ENCODE data around the gene CDRT15L2. TPM values are rescaled to one million over a fixed set of nuclear protein-coding genes. Genes with fewer than 3 reads are reported as not detected.
"Not testable (repeated sequence)": the region's sequence is repeated elsewhere in the genome, so short reads cannot be mapped to it uniquely, and the experiment has no call there.

CDRT15L2 gene
- total and polyA plus RNA-seq, 2 donors (not counting 1 experiment from before 2014, with no cell fraction given), result not detected

- H3K27ac ChIP-seq (ENCODE audit: low read length in 2 of 2); DNase-seq; H4K20me1 ChIP-seq (ENCODE audit: control insufficient read depth, insufficient read depth, low read length, poor library complexity, severe bottlenecking); H3K79me2 ChIP-seq (ENCODE audit: control insufficient read depth, insufficient read depth, low read length); POLR2A ChIA-PET; H3K27me3 Mint-ChIP-seq; intact Hi-C loops (cut with micrococcal nuclease); H3K9ac ChIP-seq (ENCODE audit: low read length); H3K9me3 Mint-ChIP-seq (ENCODE audit: insufficient read depth); H3K36me3 ChIP-seq (replicated peaks in 1 of 2; ENCODE audit: control extremely low read depth in 1 of 2, control insufficient read depth in 1 of 2, extremely low read depth in 1 of 2, insufficient read depth in 2 of 2, low read length in 1 of 2); CTCF ChIA-PET; H3K4me1 Mint-ChIP-seq; H3K4me1 ChIP-seq (ENCODE audit: control insufficient read depth in 2 of 2, insufficient read depth in 2 of 2, low read length in 2 of 2); ATAC-seq (ENCODE audit: low read depth); H2AFZ ChIP-seq (ENCODE audit: insufficient read depth, low read depth, low read length, poor library complexity, severe bottlenecking); H3K27ac Mint-ChIP-seq; H3K27me3 ChIP-seq (replicated peaks in 1 of 4; ENCODE audit: control extremely low read depth in 1 of 4, control insufficient read depth in 3 of 4, insufficient read depth in 4 of 4, low read length in 3 of 4); H3K4me3 Mint-ChIP-seq; H3K4me2 ChIP-seq (replicated peaks; ENCODE audit: low read depth, low read length, poor library complexity, severe bottlenecking); H3K4me3 ChIP-seq (ENCODE audit: control extremely low read depth in 1 of 5, extremely low read depth in 1 of 5, insufficient read depth in 1 of 5, low read depth in 2 of 5, low read length in 4 of 5): not testable (repeated sequence)
- H3K9me3 ChIP-seq (ENCODE audit: control extremely low read depth in 1 of 3, control insufficient read depth in 2 of 3, insufficient read depth in 1 of 3, low read length in 2 of 3), result peaks cover 0 to 14% (median 0%) of the 10 kb centered on the region in 3 donors
- no CpG with 5 or more reads among the region's 5 CpGs for WGBS (ENCODE audit: insufficient coverage)
Observed at GRCh38 chr17:20565245-20565644, 14.3 kb upstream of the CDRT15L2 start.

GRCh38 chr17:20565711-20566110 lies 13.8 kb upstream of the CDRT15L2 start:
- no peak for TF ChIP-seq EZH2 (IDR thresholded peaks at IDR 0.05; ENCODE audit: borderline replicate concordance, insufficient read depth, low read depth, low read length, poor library complexity, severe bottlenecking)
- no peak for TF ChIP-seq CTCF (IDR thresholded peaks at IDR 0.05)
- intact Hi-C loops (cut with micrococcal nuclease), result no loop called here
- Histone ChIP-seq H3K4me3 (ENCODE audit: control extremely low read depth in 1 of 5, extremely low read depth in 1 of 5, insufficient read depth in 1 of 5, low read depth in 2 of 5, low read length in 4 of 5) (no peak overlapping the region), H2AFZ (ENCODE audit: insufficient read depth, low read depth, low read length, poor library complexity, severe bottlenecking) (no peak overlapping the region), H3K36me3 (replicated peaks in 1 of 2; ENCODE audit: control extremely low read depth in 1 of 2, control insufficient read depth in 1 of 2, extremely low read depth in 1 of 2, insufficient read depth in 2 of 2, low read length in 1 of 2) (no peaks in the 10 kb centered on the region), H3K4me1 (ENCODE audit: control insufficient read depth in 2 of 2, insufficient read depth in 2 of 2, low read length in 2 of 2) (no peaks in the 10 kb centered on the region), H3K79me2 (ENCODE audit: control insufficient read depth, insufficient read depth, low read length) (no peaks in the 10 kb centered on the region), H3K27me3 (replicated peaks in 1 of 4; ENCODE audit: control extremely low read depth in 1 of 4, control insufficient read depth in 3 of 4, insufficient read depth in 4 of 4, low read length in 3 of 4) (no peaks in the 10 kb centered on the region), H3K4me2 (replicated peaks; ENCODE audit: low read depth, low read length, poor library complexity, severe bottlenecking) (no peak overlapping the region), H3K9ac (ENCODE audit: low read length) (no peak overlapping the region), H3K27ac (ENCODE audit: low read length in 2 of 2) (no peak overlapping the region), H3K9me3 (ENCODE audit: control extremely low read depth in 1 of 3, control insufficient read depth in 2 of 3, insufficient read depth in 1 of 3, low read length in 2 of 3) (peaks cover 0 to 14% (median 0%) of the 10 kb centered on the region in 3 donors), H4K20me1 (ENCODE audit: control insufficient read depth, insufficient read depth, low read length, poor library complexity, severe bottlenecking) (no peaks in the 10 kb centered on the region)
- DNase-seq (no peak), ATAC-seq (ENCODE audit: low read depth) (no peak)
- Mint-ChIP-seq H3K27me3 (peaks cover 5% of the 10 kb centered on the region), H3K4me1 (no peaks in the 10 kb centered on the region), H3K9me3 (ENCODE audit: insufficient read depth) (no peaks in the 10 kb centered on the region), H3K27ac (no peak overlapping the region), H3K4me3 (no peak overlapping the region)
- ChIA-PET POLR2A (no interaction called here), CTCF (no interaction called here)
- WGBS (ENCODE audit: insufficient coverage), result 100% methylated on average over 2 of the region's 5 CpGs

GRCh38 chr17:20566736-20567135 lies 12.8 kb upstream of the CDRT15L2 start:
- H3K79me2 ChIP-seq (ENCODE audit: control insufficient read depth, insufficient read depth, low read length); H3K4me1 Mint-ChIP-seq; H2AFZ ChIP-seq (ENCODE audit: insufficient read depth, low read depth, low read length, poor library complexity, severe bottlenecking); H4K20me1 ChIP-seq (ENCODE audit: control insufficient read depth, insufficient read depth, low read length, poor library complexity, severe bottlenecking); H3K36me3 ChIP-seq (replicated peaks in 1 of 2; ENCODE audit: control extremely low read depth in 1 of 2, control insufficient read depth in 1 of 2, extremely low read depth in 1 of 2, insufficient read depth in 2 of 2, low read length in 1 of 2); ATAC-seq (ENCODE audit: low read depth); DNase-seq; H3K4me1 ChIP-seq (ENCODE audit: control insufficient read depth in 2 of 2, insufficient read depth in 2 of 2, low read length in 2 of 2); H3K9me3 Mint-ChIP-seq (ENCODE audit: insufficient read depth); intact Hi-C loops (cut with micrococcal nuclease); H3K4me2 ChIP-seq (replicated peaks; ENCODE audit: low read depth, low read length, poor library complexity, severe bottlenecking); CTCF ChIA-PET; H3K27me3 ChIP-seq (replicated peaks in 1 of 4; ENCODE audit: control extremely low read depth in 1 of 4, control insufficient read depth in 3 of 4, insufficient read depth in 4 of 4, low read length in 3 of 4); H3K27ac Mint-ChIP-seq; POLR2A ChIA-PET; H3K4me3 Mint-ChIP-seq; H3K27ac ChIP-seq (ENCODE audit: low read length in 2 of 2); H3K27me3 Mint-ChIP-seq; H3K4me3 ChIP-seq (ENCODE audit: control extremely low read depth in 1 of 5, extremely low read depth in 1 of 5, insufficient read depth in 1 of 5, low read depth in 2 of 5, low read length in 4 of 5); H3K9ac ChIP-seq (ENCODE audit: low read length): not testable (repeated sequence)
- peaks cover 0 to 14% (median 0%) of the 10 kb centered on the region in 3 donors for H3K9me3 ChIP-seq (ENCODE audit: control extremely low read depth in 1 of 3, control insufficient read depth in 2 of 3, insufficient read depth in 1 of 3, low read length in 2 of 3)
- whole genome bisulfite sequencing (ENCODE audit: insufficient coverage), result 94% methylated on average over 8 of the region's 12 CpGs

All from B cell (primary cell).